ENCODE data around the gene HCN4. TPM values are rescaled to one million over a fixed set of nuclear protein-coding genes. Genes with fewer than 3 reads are reported as not detected.
"Not testable (repeated sequence)": the region's sequence is repeated elsewhere in the genome, so short reads cannot be mapped to it uniquely, and the experiment has no call there.

The HCN4 gene
- not detected in 2 replicates for total RNA-seq (2014; rRNA removed; shearing (Covaris generic))

GRCh38 chr15:73368301-73369136, at the start of gene HCN4:
HCN4 (minus strand) TSS chr15:73368958; CDS start chr15:73368270, 688 bp downstream.
- Histone ChIP-seq H3K27me3 (peaks cover 14% of the 10 kb centered on the region), H3K4me3 (no peak within 1 kb of the TSS), H3K27ac (no peak within 1 kb of the TSS), H3K4me1 (no peaks in the 10 kb centered on the region), H3K36me3 (no peaks in the 10 kb centered on the region), H3K9me3 (replicated peaks) (no peaks in the 10 kb centered on the region)
- DNase-seq = no peak

GRCh38 chr15:73414876-73415275, 46.1 kb upstream of the HCN4 start:
- Histone ChIP-seq H3K27me3 (no peaks in the 10 kb centered on the region), H3K27ac (no peak overlapping the region), H3K36me3 (no peaks in the 10 kb centered on the region), H3K9me3 (replicated peaks) (no peaks in the 10 kb centered on the region), H3K4me1 (no peaks in the 10 kb centered on the region), H3K4me3 (no peak overlapping the region)
- no peak for DNase-seq

- H3K4me3 ChIP-seq = no peak overlapping the region
- no peak overlapping the region for H3K27ac ChIP-seq
- DNase-seq = no peak
- H3K27me3 ChIP-seq = peaks cover 7% of the 10 kb centered on the region; the same call in 1 of the 2 replicates
- no peaks in the 10 kb centered on the region for H3K36me3 ChIP-seq
- no peaks in the 10 kb centered on the region for H3K9me3 ChIP-seq (replicated peaks)
- no peaks in the 10 kb centered on the region for H3K4me1 ChIP-seq
These were observed 34.4 kb upstream of the HCN4 start for GRCh38 chr15:73403171-73403570.

- H3K36me3 ChIP-seq; H3K4me3 ChIP-seq; H3K27ac ChIP-seq; DNase-seq; H3K9me3 ChIP-seq (replicated peaks); H3K4me1 ChIP-seq; H3K27me3 ChIP-seq: not testable (repeated sequence)
These were observed 31.5 kb upstream of the HCN4 start for GRCh38 chr15:73400222-73400621.

- Histone ChIP-seq H3K27me3 (no peaks in the 10 kb centered on the region; the same call in 1 of the 2 replicates), H3K9me3 (replicated peaks) (no peaks in the 10 kb centered on the region), H3K27ac (no peak overlapping the region), H3K4me3 (no peak overlapping the region), H3K4me1 (no peaks in the 10 kb centered on the region), H3K36me3 (no peaks in the 10 kb centered on the region)
- DNase-seq = no peak
These were observed 30.1 kb upstream of the HCN4 start for GRCh38 chr15:73398861-73399260.

GRCh38 chr15:73397461-73397860, 28.7 kb upstream of the HCN4 start:
- H3K36me3 ChIP-seq = no peaks in the 10 kb centered on the region
- no peak overlapping the region for H3K4me3 ChIP-seq
- H3K27me3 ChIP-seq = peaks cover 3% of the 10 kb centered on the region; the same call in 1 of the 2 replicates
- H3K27ac ChIP-seq = no peak overlapping the region
- H3K4me1 ChIP-seq = no peaks in the 10 kb centered on the region
- DNase-seq = no peak
- no peaks in the 10 kb centered on the region for H3K9me3 ChIP-seq (replicated peaks)

- no peak for DNase-seq
- Histone ChIP-seq H3K36me3 (no peaks in the 10 kb centered on the region), H3K9me3 (replicated peaks) (no peaks in the 10 kb centered on the region), H3K4me3 (no peak overlapping the region), H3K27me3 (peaks cover 3% of the 10 kb centered on the region; the same call in 1 of the 2 replicates), H3K27ac (no peak overlapping the region), H3K4me1 (no peaks in the 10 kb centered on the region)
These were observed 26.9 kb upstream of the HCN4 start for GRCh38 chr15:73395671-73396070.

- Histone ChIP-seq H3K27me3 (peaks cover 3% of the 10 kb centered on the region; the same call in 1 of the 2 replicates), H3K4me1 (no peaks in the 10 kb centered on the region), H3K27ac (no peak overlapping the region), H3K4me3 (no peak overlapping the region), H3K9me3 (replicated peaks) (no peaks in the 10 kb centered on the region), H3K36me3 (no peaks in the 10 kb centered on the region)
- DNase-seq = no peak
These were observed 26.0 kb upstream of the HCN4 start for GRCh38 chr15:73394782-73395181.

- no peak for DNase-seq
- Histone ChIP-seq H3K4me1 (no peaks in the 10 kb centered on the region), H3K36me3 (no peaks in the 10 kb centered on the region), H3K4me3 (no peak overlapping the region), H3K27me3 (peaks cover 3% of the 10 kb centered on the region; the same call in 1 of the 2 replicates), H3K9me3 (replicated peaks) (no peaks in the 10 kb centered on the region), H3K27ac (no peak overlapping the region)
These were observed 24.6 kb upstream of the HCN4 start for GRCh38 chr15:73393336-73393735.

GRCh38 chr15:73392025-73392424, 23.3 kb upstream of the HCN4 start:
- Histone ChIP-seq H3K4me1 (no peaks in the 10 kb centered on the region), H3K4me3 (no peak overlapping the region), H3K27ac (no peak overlapping the region), H3K9me3 (replicated peaks) (no peaks in the 10 kb centered on the region), H3K36me3 (no peaks in the 10 kb centered on the region), H3K27me3 (0 out of 2 replicates have a peak, but pooled peaks cover 3% of the 10 kb centered on the region)
- no peak for DNase-seq

- Histone ChIP-seq H3K4me3 (no peak overlapping the region), H3K4me1 (no peaks in the 10 kb centered on the region), H3K27me3 (peaks cover 4% of the 10 kb centered on the region; the same call in 1 of the 2 replicates), H3K27ac (no peak overlapping the region), H3K36me3 (no peaks in the 10 kb centered on the region), H3K9me3 (replicated peaks) (no peaks in the 10 kb centered on the region)
- no peak for DNase-seq
These were observed 22.5 kb upstream of the HCN4 start for GRCh38 chr15:73391128-73391872.

GRCh38 chr15:73389971-73390544, 21.3 kb upstream of the HCN4 start:
- Histone ChIP-seq H3K27ac (no peak overlapping the region), H3K9me3 (replicated peaks) (no peaks in the 10 kb centered on the region), H3K27me3 (peaks cover 6% of the 10 kb centered on the region; the same call in 1 of the 2 replicates), H3K4me3 (no peak overlapping the region), H3K4me1 (no peaks in the 10 kb centered on the region), H3K36me3 (no peaks in the 10 kb centered on the region)
- no peak for DNase-seq

GRCh38 chr15:73389539-73389938, 20.8 kb upstream of the HCN4 start:
- H3K4me3 ChIP-seq = no peak overlapping the region
- no peak overlapping the region for H3K27ac ChIP-seq
- H3K4me1 ChIP-seq = no peaks in the 10 kb centered on the region
- DNase-seq = no peak
- H3K27me3 ChIP-seq = peaks cover 6% of the 10 kb centered on the region; the same call in 1 of the 2 replicates
- H3K9me3 ChIP-seq (replicated peaks) = no peaks in the 10 kb centered on the region
- no peaks in the 10 kb centered on the region for H3K36me3 ChIP-seq

- Histone ChIP-seq H3K27me3 (peaks cover 5% of the 10 kb centered on the region; the same call in 1 of the 2 replicates), H3K27ac (no peak overlapping the region), H3K9me3 (replicated peaks) (no peaks in the 10 kb centered on the region), H3K4me3 (no peak overlapping the region), H3K4me1 (no peaks in the 10 kb centered on the region), H3K36me3 (no peaks in the 10 kb centered on the region)
- no peak for DNase-seq
These were observed 19.6 kb upstream of the HCN4 start for GRCh38 chr15:73388256-73388781.

Measured in SJCRH30 (cell line).